GM12801 (cell line): ENCODE data around the gene NEUROG3.

Experiments
- CTCF ChIP-seq: IDR thresholded peaks from one replicate; pipeline ENCODE4 v1.5.1; 2011; ENCODE audit warnings: control low read depth; ENCODE audit not compliant: insufficient read length; ENCODE audit errors: extremely low read depth

Gene NEUROG3

GRCh38 chr10:69609077-69609476 is 35.9 kb upstream of the NEUROG3 start:
- no peak for TF ChIP-seq CTCF

DNA sequence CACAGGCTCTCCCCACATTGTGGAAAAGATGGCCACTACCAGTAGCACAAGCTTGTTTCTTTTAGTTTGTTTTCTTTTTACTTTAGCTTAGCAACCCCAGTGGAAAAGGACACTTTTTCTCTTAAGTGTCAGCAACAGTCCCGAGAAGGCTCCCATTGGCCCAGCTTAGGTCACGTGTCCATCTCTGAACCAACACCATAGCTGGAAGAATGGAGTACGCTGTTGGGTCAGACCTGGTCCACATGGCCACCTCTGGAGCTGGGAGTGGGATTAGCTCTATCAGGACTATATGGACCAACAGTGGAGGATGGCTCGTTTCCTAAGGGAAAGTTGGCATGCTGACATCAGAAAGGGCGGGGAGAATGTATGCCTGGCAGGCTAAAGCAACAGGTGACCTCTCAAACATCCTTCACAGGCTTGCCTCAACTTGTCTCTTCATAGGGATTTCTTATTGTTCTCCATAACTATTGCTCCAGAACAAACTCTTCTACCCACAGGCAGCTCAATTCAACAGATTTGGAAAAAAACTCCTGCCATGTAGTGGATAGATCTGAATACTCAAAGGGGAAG is 27.6 kb upstream of the NEUROG3 start:
- TF ChIP-seq CTCF: no peak

DNA sequence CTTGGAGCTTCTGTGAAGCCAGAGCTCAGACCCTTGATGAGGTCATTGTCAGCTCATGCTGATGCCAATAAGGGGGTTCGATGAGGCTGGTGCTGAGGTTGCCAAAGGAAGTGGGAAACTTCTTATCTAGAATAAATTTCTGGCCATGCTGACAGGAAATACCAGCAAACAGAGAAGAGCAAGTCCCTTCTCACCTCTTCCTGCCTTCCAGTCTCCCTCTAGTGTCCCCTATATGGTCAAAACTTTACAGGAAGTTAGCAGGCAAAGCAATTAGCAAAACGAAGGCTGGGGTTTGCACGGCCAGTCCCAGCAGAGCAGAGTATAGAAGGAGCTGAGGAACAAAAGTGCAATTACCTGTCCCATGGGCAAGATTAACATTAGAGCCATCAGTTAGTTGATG is 15.1 kb upstream of the NEUROG3 start:
- no peak for TF ChIP-seq CTCF

- no peak for TF ChIP-seq CTCF
Measured at GRCh38 chr10:69584624-69585023, 11.4 kb upstream of the NEUROG3 start.

DNA sequence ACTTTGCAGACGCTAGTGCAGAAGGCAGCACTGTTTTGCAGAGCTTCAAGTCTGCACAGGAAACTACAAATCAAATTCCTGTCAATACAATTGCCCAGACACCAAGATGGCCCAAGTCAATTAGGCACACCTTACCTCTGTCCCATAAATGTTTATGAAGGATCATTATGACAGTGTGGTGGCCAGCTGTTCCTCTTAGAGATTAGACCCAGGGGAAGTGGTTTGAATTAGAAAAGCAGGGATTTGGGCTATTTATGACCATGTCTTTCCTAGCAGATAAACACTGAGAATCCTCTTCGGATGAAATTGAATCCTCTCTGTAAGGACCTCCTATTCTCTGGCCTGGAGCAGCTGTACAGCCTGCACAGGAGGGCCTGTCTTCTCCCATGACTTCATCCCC is 9.9 kb upstream of the NEUROG3 start:
- no peak for TF ChIP-seq CTCF

- no peak for TF ChIP-seq CTCF
Measured at GRCh38 chr10:69580435-69580834, 7.2 kb upstream of the NEUROG3 start.

GRCh38 chr10:69579464-69580060 is 6.3 kb upstream of the NEUROG3 start:
- no peak for TF ChIP-seq CTCF
